ENCODE measurements around the gene TYW1B.
"Not testable (repeated sequence)": the region's sequence is repeated elsewhere in the genome, so short reads cannot be mapped to it uniquely, and the experiment has no call there.

- TF ChIP-seq CTCF, POLR2A (IDR thresholded peaks at IDR 0.05): not testable (repeated sequence)
Observed at GRCh38 chr7:72601683-72602082, 226.3 kb downstream of the TYW1B start.
